Astrocyte (in vitro differentiated cells and primary cell): ENCODE results near the gene ZNF385B.

Source experiments
- CTCF ChIP-seq: IDR thresholded peaks from 2 replicates; pipeline ENCODE4 v1.5.1; 2011; ENCODE audit warnings: low read depth, mild to moderate bottlenecking, inconsistent platforms, low read length, moderate library complexity; ENCODE audit not compliant: insufficient read depth
- EZH2 ChIP-seq: IDR thresholded peaks from 2 replicates; pipeline ENCODE4 v1.6.1; 2012; ENCODE audit warnings: mild to moderate bottlenecking, low read length, inconsistent platforms; ENCODE audit not compliant: insufficient read depth

GRCh38 chr2:179691235-179691634 is 170.2 kb downstream of the ZNF385B start:
- TF ChIP-seq CTCF = no peak
- no peak for TF ChIP-seq EZH2
